ENCODE measurements around the gene ARHGEF11. TPM values are rescaled to one million over a fixed set of nuclear protein-coding genes. Genes with fewer than 3 reads are reported as not detected.
A peak's percentile ranks its signal among the peaks of the same experiment; 100 is the strongest.

Gene ARHGEF11
- total RNA-seq, 1 donor from 2014 or later = 43.7 TPM

DNA sequence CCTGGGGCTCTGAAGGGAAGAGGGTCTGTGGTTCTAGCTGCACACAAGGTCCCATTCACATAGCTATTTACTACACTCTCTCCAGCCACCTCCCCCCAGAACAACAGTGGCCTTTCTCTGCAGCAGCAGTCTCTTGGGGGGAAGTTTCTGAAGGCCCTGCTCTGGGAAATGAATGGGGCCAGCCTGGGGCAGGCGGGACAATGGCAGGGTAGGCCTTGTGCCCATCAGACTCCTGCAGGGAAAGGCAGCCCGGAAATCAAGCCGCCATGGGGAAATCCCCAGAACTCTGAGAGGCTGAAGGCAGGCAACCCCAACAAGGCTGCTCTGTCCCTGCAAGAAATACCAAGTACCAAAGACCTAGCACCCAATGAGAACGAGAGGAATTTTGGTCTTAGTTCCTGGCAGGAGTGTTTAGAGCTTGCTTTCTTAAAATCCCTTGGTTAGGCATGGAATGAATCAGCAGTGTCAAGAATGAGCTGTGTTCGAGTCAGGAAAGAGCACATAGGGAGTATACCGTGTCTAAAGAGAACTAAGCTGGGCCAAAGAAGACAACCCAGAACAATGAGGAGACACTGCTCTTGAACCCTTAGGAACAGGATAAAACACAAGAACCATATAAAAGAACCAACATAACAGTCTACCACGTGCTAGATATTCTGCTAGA, 11.3 kb downstream of the ARHGEF11 start:
- peaks cover 29% of the 10 kb centered on the region for H3K4me1 Mint-ChIP-seq (ENCODE audit: unreplicated experiment)
- no peak overlapping the region for H3K4me3 Mint-ChIP-seq
- no peak overlapping the region for H3K27ac Mint-ChIP-seq
- H3K9me3 Mint-ChIP-seq = peaks cover 9% of the 10 kb centered on the region
- H3K27me3 Mint-ChIP-seq = no peaks in the 10 kb centered on the region
- peaks cover 31% of the 10 kb centered on the region for H3K36me3 Mint-ChIP-seq
- TF ChIP-seq CTCF (conservative IDR thresholded peaks at IDR 0.05) = no peak
- no peak for DNase-seq (ENCODE audit: extremely low spot score, unreplicated experiment)

DNA sequence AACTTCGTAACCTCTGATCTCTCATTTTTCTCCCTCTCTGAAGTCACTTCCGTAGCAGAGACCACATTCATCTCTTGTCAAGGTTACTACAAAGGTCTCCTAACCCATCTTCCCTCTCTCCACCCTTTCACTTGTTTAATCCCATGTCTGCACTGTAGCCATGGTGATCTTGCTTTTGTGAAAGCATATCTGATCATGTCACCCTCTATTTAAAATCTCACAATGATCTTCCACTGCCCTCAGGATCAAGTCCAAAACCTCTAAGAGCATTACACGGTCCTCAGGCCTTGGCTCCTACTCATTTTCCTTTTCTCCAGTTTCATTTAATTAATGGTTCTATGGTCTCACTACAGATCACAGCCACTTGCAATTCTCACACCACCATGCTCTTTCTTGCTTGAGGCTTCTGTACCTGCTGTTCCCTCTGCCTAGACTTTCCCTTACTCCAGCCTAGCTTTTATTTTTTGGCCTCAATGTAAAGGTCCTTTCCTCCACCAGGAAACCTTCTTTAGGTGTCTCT, 12.1 kb downstream of the ARHGEF11 start:
- Mint-ChIP-seq H3K36me3 (peaks cover 28% of the 10 kb centered on the region), H3K27ac (no peak overlapping the region), H3K4me1 (ENCODE audit: unreplicated experiment) (peaks cover 25% of the 10 kb centered on the region), H3K27me3 (no peaks in the 10 kb centered on the region), H3K4me3 (peak overlapping the region; percentile 12), H3K9me3 (peaks cover 9% of the 10 kb centered on the region)
- no peak for TF ChIP-seq CTCF (conservative IDR thresholded peaks at IDR 0.05)
- DNase-seq (ENCODE audit: extremely low spot score, unreplicated experiment) = no peak

- TF ChIP-seq CTCF (conservative IDR thresholded peaks at IDR 0.05) = no peak
- H3K4me1 Mint-ChIP-seq (ENCODE audit: unreplicated experiment) = peaks cover 25% of the 10 kb centered on the region
- no peak overlapping the region for H3K4me3 Mint-ChIP-seq
- no peak for DNase-seq (ENCODE audit: extremely low spot score, unreplicated experiment)
- peaks cover 7% of the 10 kb centered on the region for H3K9me3 Mint-ChIP-seq
- H3K27ac Mint-ChIP-seq = no peak overlapping the region
- H3K36me3 Mint-ChIP-seq = peaks cover 20% of the 10 kb centered on the region
- H3K27me3 Mint-ChIP-seq = no peaks in the 10 kb centered on the region
Measured at GRCh38 chr1:157032303-157032702, 13.2 kb downstream of the ARHGEF11 start.

GRCh38 chr1:157030728-157031127, 14.8 kb downstream of the ARHGEF11 start:
- DNase-seq (ENCODE audit: extremely low spot score, unreplicated experiment) = no peak
- Mint-ChIP-seq H3K4me1 (ENCODE audit: unreplicated experiment) (peaks cover 36% of the 10 kb centered on the region), H3K4me3 (no peak overlapping the region), H3K27ac (no peak overlapping the region), H3K9me3 (peaks cover 4% of the 10 kb centered on the region), H3K36me3 (peaks cover 21% of the 10 kb centered on the region), H3K27me3 (no peaks in the 10 kb centered on the region)
- no peak for TF ChIP-seq CTCF (conservative IDR thresholded peaks at IDR 0.05)

- no peaks in the 10 kb centered on the region for H3K27me3 Mint-ChIP-seq
- H3K36me3 Mint-ChIP-seq = peaks cover 30% of the 10 kb centered on the region
- no peak overlapping the region for H3K4me3 Mint-ChIP-seq
- H3K9me3 Mint-ChIP-seq = no peaks in the 10 kb centered on the region
- peaks cover 27% of the 10 kb centered on the region for H3K4me1 Mint-ChIP-seq (ENCODE audit: unreplicated experiment)
- TF ChIP-seq CTCF (conservative IDR thresholded peaks at IDR 0.05) = no peak
- DNase-seq (ENCODE audit: extremely low spot score, unreplicated experiment) = no peak
- no peak overlapping the region for H3K27ac Mint-ChIP-seq
Measured at GRCh38 chr1:157028674-157029073, 16.9 kb downstream of the ARHGEF11 start.
